Gastrocnemius medialis (tissue), 4 donors: ENCODE data around the gene LAMP1.

Experiments used
- POLR2A ChIP-seq, 2 donors: fragments of 450-650 bp; IDR thresholded peaks; one replicate each; pipeline ENCODE4 v1.6.1; 2017; ENCODE audit warnings: antibody characterized with exemption in 2 of 2, mild to moderate bottlenecking in 2 of 2, moderate library complexity in 2 of 2
- TF ChIP-seq, protein P1 (sequence below), 5 experiments: fragments of 450-650 bp in 3 of 5; fragments of 200-600 bp in 2 of 5; sonication (generic) in 2 of 5; IDR thresholded peaks in 4 of 5; conservative IDR thresholded peaks in 1 of 5; 1 replicate in 4 of 5; 2 replicates in 1 of 5; pipeline ENCODE4 v1.5.1; 2016 to 2019; ENCODE audit warnings: antibody characterized with exemption in 5 of 5, mild to moderate bottlenecking in 3 of 5, moderate library complexity in 3 of 5

DNA sequence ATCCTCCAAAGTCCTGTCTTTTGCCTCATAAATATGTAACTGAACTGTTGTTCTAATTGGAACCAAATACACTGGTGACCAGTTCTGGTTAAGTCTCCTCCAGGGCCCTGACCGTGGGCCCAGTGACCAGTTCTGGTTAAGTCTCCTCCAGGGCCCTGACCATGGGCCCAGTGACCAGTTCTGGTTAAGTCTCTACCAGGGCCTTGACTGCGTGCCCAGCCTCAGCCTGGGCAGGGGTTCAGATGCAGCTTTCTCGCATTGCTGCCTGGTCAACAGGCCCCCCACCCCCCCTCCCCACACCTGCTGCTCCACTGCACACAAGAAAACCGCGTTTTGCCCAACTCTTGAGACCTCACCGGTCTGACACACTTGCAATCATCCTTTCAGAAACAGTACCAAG is 70.7 kb downstream of the LAMP1 start:
- TF ChIP-seq, protein P1, sequence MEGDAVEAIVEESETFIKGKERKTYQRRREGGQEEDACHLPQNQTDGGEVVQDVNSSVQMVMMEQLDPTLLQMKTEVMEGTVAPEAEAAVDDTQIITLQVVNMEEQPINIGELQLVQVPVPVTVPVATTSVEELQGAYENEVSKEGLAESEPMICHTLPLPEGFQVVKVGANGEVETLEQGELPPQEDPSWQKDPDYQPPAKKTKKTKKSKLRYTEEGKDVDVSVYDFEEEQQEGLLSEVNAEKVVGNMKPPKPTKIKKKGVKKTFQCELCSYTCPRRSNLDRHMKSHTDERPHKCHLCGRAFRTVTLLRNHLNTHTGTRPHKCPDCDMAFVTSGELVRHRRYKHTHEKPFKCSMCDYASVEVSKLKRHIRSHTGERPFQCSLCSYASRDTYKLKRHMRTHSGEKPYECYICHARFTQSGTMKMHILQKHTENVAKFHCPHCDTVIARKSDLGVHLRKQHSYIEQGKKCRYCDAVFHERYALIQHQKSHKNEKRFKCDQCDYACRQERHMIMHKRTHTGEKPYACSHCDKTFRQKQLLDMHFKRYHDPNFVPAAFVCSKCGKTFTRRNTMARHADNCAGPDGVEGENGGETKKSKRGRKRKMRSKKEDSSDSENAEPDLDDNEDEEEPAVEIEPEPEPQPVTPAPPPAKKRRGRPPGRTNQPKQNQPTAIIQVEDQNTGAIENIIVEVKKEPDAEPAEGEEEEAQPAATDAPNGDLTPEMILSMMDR (IDR thresholded peaks at IDR 0.05 in 4 of 5, conservative IDR thresholded peaks at IDR 0.05 in 1 of 5): no peak
- no peak for TF ChIP-seq POLR2A (IDR thresholded peaks at IDR 0.05)
